Suppressor macrophage treated with lipopolysaccharide for 4 hours (primary cell): ENCODE data around the gene OGFRL1.

Experiments
- DNase-seq: peaks from one replicate; pipeline ENCODE4 v3.0.0-alpha.2; 2020

OGFRL1 gene

GRCh38 chr6:71287038-71287437 is 1.6 kb upstream of the OGFRL1 start:
- DNase-seq = peak; percentile 88

DNA sequence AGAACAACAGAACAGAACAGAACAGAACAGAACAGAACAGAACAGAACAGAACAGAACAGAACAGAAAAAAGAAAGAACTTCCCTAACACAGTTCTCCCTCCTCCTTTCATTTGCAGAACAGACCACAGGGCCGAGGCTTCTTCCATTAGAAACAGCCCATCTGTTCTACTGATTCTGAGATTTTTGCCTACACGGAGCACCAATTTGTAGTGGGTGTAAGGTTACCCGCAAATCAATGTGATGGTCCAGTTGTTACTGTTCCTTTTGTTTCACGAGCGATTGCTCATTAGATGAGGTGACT is 734 bp upstream of the OGFRL1 start:
- no peak for DNase-seq

DNA sequence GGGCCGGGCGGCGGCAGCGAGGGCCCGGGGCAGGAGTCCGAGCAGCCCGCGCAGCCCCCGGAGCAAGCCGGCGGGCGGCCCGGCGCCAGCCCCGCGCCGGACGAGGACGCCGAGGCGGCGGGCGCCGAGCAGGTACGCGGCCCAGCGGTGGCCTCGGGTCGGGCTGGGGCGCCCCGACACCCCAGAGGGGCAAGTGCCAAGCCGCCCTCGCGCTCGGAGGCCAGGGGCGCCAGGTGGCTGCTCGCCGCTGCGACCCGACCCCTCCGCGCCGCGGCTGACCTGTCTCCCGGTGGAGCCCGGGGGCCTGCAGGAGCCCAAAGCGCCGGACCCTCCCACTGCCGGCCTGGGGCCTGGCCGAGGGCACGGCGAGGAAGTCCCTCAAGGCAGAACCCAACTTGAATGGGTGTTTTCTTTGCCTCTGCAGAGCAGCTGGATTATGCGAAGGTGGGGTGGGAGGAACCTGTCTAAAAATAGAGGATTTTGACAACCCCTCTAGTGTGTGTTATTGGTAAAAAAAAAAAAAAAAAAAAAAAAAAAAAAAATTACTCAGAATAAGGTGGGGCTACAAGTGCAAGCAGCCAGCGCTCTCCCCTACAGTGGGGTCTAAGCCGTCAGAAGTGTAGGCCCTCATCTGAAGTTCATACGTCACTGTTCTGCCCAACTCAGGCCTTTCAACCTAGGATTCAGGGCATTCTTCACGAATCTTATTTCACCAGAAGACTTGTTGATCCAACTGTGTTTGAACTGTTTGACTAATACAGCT is 609 bp downstream of the OGFRL1 start:
- peak; percentile 43 for DNase-seq

DNA sequence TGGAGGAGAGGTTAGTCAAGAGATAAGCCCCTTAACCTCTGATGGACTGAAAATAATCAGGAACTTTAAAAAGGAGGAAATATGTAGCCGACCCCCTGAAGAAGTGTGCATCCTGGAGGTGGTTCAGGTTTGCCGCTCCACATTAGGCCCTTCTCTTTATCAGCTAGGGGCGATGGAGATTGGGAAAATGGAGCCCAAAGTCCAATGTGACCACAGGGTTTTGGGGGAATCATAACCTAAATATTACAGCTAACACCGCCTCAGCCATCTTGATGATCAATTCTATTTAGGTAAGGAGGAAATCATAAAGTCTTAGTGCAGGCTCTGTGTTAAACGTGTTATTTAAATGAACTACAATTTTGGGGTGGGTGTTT is 1.2 kb downstream of the OGFRL1 start:
- DNase-seq = no peak

DNA sequence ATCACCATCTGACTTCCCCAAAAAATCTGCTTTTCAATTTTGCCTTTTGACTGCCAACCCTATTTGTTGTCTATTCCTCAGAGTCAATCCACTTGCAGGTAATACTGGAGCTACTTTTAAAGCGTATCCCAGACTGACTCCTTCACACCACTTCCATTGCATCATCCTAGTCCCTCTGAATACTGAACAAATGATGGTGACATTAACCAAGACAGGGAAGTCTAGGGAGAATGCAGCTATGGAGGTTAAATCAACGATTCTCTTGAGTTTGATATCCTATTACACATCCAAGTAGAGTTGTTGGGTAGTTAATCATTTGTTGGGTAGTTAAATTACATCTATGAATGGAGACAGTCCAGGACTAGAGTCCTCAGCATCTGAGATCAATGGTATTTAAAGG is 2.0 kb downstream of the OGFRL1 start:
- DNase-seq = peak; percentile 11

DNA sequence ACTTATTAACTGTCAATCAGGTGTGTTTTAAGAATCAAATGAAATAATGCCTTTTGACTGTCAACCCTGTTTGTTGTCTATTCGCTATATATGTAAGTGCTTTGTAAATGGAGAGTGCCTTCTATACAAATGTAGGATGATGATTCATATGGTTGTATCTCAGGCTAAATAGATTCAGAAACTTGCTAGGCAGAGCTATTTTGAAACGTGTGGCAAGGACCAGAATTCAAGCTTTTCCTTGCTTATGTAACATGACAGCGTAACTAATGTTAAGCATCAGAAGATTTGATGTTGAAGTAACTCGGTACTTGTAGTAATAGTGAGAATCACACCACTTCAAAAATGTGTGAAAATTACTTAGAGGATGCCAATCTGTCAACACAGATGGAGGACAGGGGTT is 3.4 kb downstream of the OGFRL1 start:
- DNase-seq = peak; percentile 58

GRCh38 chr6:71294121-71294523 is 5.5 kb downstream of the OGFRL1 start:
- DNase-seq = peak; percentile 31

- no peak for DNase-seq
These were observed 9.8 kb downstream of the OGFRL1 start for GRCh38 chr6:71298459-71298858.

GRCh38 chr6:71299541-71300470 is 11.2 kb downstream of the OGFRL1 start:
- no peak for DNase-seq

DNA sequence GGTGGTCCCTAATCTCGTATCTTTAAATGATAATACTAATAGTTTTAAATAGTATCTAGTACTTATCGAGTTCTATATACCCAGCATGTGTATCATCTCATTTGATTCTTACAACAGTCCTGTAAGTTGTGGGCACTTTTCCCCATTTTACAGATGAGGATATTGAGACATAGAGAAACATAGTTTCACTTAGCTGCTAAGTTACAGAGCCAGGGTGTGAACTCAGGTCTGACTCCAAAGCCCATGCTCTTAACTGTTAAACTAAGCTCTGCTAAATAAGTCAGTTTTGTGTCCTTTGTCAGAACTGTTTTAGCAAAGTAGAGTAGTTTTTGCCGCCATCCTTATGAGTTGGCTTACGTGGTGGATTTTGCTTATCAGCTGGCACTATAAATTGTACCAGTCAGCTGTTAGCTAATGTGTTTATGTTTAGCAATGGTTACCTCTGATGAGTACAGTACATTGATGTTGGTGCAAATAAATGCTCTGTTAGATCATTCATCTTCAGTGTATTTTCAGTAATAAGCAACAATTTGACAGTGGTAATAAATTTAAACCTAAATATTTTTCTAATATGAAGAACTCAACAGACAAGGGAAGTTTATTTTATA is 12.1 kb downstream of the OGFRL1 start:
- no peak for DNase-seq

- no peak for DNase-seq
These were observed 12.9 kb downstream of the OGFRL1 start for GRCh38 chr6:71301546-71301945.

GRCh38 chr6:71309656-71310055 is 21.0 kb downstream of the OGFRL1 start:
- peak; percentile 63 for DNase-seq

- no peak for DNase-seq
These were observed 21.6 kb downstream of the OGFRL1 start for GRCh38 chr6:71310261-71310660.

GRCh38 chr6:71312089-71312488 is 23.5 kb downstream of the OGFRL1 start:
- no peak for DNase-seq

GRCh38 chr6:71317441-71317840 is 28.8 kb downstream of the OGFRL1 start:
- DNase-seq = peak; percentile 52

DNA sequence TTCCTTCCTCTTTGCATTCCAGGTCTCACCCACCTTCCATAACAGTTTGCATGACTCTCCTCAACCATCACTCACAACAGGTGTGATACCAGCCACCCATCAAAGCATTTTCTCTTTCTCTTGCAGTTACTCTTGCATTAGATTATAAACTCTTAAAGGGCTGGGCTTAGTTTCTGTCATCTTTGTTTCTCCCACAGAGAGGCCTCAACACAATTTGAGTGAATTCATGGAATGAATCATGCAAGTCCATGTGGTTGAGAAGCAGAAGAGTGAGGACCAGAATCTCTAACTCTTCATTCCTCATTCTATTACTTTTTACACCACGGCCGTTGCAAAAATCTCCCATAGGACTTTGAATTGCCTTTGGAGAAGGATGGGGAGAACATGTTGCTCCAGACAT is 31.4 kb downstream of the OGFRL1 start:
- no peak for DNase-seq

DNA sequence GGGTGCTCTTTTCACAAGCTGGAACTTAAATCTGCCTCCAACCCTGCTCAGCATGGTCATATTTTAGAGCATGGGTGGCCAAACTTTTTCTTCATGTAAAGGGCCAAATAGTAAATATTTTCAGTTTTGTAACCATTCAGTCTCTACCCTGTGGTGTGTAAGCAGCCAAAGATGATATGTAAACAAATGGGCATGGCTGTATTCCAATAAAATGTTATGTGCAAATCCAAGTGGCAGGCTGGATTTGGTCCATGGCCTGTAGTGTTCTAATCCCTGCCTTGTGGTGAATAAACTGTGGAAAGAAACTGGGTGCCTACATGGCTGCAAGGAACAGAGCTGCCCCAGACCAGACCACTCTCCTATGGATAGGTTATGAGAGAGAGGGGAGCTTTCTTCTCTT is 32.7 kb downstream of the OGFRL1 start:
- no peak for DNase-seq

DNA sequence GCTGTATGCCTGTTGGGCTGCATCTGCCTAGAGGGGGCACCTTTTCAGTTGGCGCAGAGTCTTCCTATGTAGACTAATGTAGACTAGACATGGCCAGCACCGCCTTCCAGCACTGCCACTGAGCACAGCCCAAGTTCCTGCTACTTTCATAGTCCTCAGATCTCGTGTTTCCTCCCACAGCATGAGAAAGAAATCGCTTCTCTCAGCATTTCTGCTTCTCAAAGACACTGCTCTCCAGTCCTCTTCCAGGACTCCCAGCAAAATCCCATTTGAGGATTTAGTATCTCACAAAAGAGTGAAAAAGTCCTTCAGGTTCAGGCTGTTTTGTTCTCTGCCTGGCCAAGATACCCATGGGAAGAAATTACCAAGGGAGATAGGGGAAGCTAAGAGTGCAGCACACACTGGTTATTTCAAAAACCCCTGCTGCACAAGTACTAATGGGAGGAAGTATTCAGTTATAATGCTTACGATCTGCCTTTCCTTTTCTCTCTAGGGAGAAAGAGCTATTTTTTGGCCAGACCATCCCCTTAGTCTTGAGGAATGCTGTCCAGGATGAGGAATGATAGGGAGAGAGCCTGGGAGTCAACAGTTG is 35.7 kb downstream of the OGFRL1 start:
- peak; percentile 40 for DNase-seq

DNA sequence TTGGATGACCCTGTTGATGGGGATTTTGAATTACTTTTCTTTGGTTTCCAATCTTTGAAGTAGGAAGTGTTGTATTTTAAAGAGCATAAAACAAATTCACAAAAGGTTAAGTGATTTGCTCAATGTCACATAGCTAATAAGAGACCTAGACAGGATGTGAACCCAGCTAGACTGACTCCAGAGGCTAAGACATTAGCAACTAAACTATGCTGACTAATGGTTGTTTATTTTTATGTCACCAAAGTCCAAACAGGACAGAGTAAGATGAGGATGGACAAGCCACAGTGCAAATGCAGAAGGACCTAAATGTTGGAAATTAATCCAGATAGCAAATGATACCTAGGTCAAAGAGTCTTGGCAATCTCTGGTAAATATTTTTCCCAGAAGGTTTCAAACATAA is 38.0 kb downstream of the OGFRL1 start:
- no peak for DNase-seq

- no peak for DNase-seq
These were observed 41.9 kb downstream of the OGFRL1 start for GRCh38 chr6:71330501-71330900.

DNA sequence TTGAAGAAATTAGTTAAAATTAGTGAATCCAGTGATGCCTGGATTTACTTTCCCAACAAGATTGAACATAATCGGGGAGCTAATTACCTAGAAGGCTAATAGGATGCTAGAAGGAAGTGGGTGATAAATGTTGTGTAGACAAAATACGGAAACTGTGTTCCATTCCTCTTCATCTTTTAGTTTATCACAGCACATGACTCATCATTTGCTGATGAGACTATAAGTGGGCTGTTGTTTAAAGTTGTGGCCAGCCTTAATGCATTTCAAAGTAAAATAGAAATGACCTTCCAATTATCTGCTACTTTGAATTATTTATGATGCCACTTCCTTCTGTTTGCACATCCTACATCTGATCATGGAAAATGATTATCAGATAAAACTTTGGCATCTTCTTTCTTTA is 43.4 kb downstream of the OGFRL1 start:
- peak; percentile 51 for DNase-seq

DNA sequence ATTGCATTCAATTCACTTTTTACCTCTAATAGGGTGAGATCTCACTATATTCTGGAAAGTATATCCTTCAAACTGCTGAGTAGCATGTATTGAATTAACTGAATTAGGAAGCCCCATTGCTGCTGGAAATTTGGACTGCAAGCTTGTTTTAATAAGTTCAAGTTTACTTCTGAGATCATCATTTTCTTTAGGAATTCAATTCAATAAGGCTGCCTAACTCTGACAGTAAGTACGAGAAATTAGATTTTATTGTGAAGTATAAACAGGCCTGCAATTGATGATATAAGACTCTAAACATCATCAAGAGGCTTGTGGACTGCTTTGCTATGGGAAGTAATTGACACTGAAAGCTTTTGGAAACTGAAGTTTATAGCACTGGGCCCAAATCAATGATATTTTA is 44.4 kb downstream of the OGFRL1 start:
- no peak for DNase-seq

- peak; percentile 93 for DNase-seq
These were observed 45.1 kb downstream of the OGFRL1 start for GRCh38 chr6:71333697-71334096.

GRCh38 chr6:71334768-71335167 is 46.2 kb downstream of the OGFRL1 start:
- peak; percentile 77 for DNase-seq
